ENCODE data around the gene FAM120A. TPM values are rescaled to one million over a fixed set of nuclear protein-coding genes. Genes with fewer than 3 reads are reported as not detected.
A peak's percentile ranks its signal among the peaks of the same experiment; 100 is the strongest.

Gene FAM120A
- total RNA-seq, 1 experiment from 2014 or later: 53.3 TPM

GRCh38 chr9:93422977-93423616 is 28.4 kb upstream of the FAM120A start (continued):
- no peak for TF ChIP-seq ZNF532 (CRISPR knock-in tag; IDR thresholded peaks at IDR 0.05; ENCODE audit: borderline replicate concordance)

GRCh38 chr9:93427655-93428379 is 23.7 kb upstream of the FAM120A start:
- H3K4me1 Mint-ChIP-seq: peaks cover 2% of the 10 kb centered on the region
- H3K27me3 Mint-ChIP-seq (ENCODE audit: low read depth): peaks cover 2% of the 10 kb centered on the region; the same call in 1 of the 2 replicates
- H3K9me3 Mint-ChIP-seq: peaks cover 27% of the 10 kb centered on the region
- ATAC-seq: peak; percentile 46; the same call in 1 of the 2 replicates
- DNase-seq (ENCODE audit: low spot score): peak; percentile 59
- peaks cover 11% of the 10 kb centered on the region for H3K36me3 Mint-ChIP-seq
- TF ChIP-seq ZMAT4 (CRISPR knock-in tag; IDR thresholded peaks at IDR 0.05) (no peak), NR3C1 (CRISPR knock-in tag; conservative IDR thresholded peaks at IDR 0.05; ENCODE audit: low read depth) (no peak), ATF2 (CRISPR knock-in tag; IDR thresholded peaks at IDR 0.05; ENCODE audit: borderline replicate concordance, low read depth) (no peak), CBFB (CRISPR knock-in tag; IDR thresholded peaks at IDR 0.05; ENCODE audit: low read depth) (no peak), NFYB (CRISPR knock-in tag; conservative IDR thresholded peaks at IDR 0.05; ENCODE audit: low read depth) (no peak), SMAD4 (CRISPR knock-in tag; IDR thresholded peaks at IDR 0.05) (no peak), ZNF121 (CRISPR knock-in tag; IDR thresholded peaks at IDR 0.05) (no peak), ATF1 (CRISPR knock-in tag; IDR thresholded peaks at IDR 0.05) (no peak), IRF1 (CRISPR knock-in tag; IDR thresholded peaks at IDR 0.05) (no peak), ZNF219 (CRISPR knock-in tag; IDR thresholded peaks at IDR 0.05; ENCODE audit: borderline replicate concordance) (no peak), AFF4 (CRISPR knock-in tag; IDR thresholded peaks at IDR 0.05; ENCODE audit: borderline replicate concordance) (no peak), TP53 (CRISPR knock-in tag; IDR thresholded peaks at IDR 0.05) (no peak)
- H3K27ac Mint-ChIP-seq: no peak overlapping the region
- POLR2A ChIA-PET: no interaction called here
- no peak overlapping the region for H3K4me3 Mint-ChIP-seq
- CTCF ChIA-PET: no interaction called here

All from WTC11 (cell line).